GM18507 (cell line): ENCODE results near the gene FNBP1.

ENCODE experiments used
- DNase-seq: peaks from one replicate; pipeline ENCODE4 v3.0.0; 2011; ENCODE audit warnings: low read depth; ENCODE audit not compliant: insufficient read length; ENCODE audit errors: extremely low spot score
- FAIRE-seq: peaks from 2 replicates; lab custom pipeline; 2011; peaks lifted over from hg19 to GRCh38; lab: Jason Lieb, UNC

The FNBP1 gene

GRCh38 chr9:129850821-129851550 is 192.0 kb downstream of the FNBP1 start:
- DNase-seq = no peak
- no peak for FAIRE-seq

GRCh38 chr9:129849901-129850300 is 193.1 kb downstream of the FNBP1 start:
- no peak for DNase-seq
- no peak for FAIRE-seq

- DNase-seq = no peak
- FAIRE-seq = no peak
Observed at GRCh38 chr9:129848712-129849441, 194.1 kb downstream of the FNBP1 start.

GRCh38 chr9:129845373-129845772 is 197.6 kb downstream of the FNBP1 start:
- FAIRE-seq (no peak), DNase-seq (no peak)

GRCh38 chr9:129841071-129841470 is 201.9 kb downstream of the FNBP1 start:
- DNase-seq = no peak
- FAIRE-seq = no peak

GRCh38 chr9:129840034-129840433 is 203.0 kb downstream of the FNBP1 start:
- FAIRE-seq = no peak
- no peak for DNase-seq

GRCh38 chr9:129839324-129840023 is 203.5 kb downstream of the FNBP1 start:
- DNase-seq = no peak
- no peak for FAIRE-seq

GRCh38 chr9:129838707-129839259 is 204.2 kb downstream of the FNBP1 start:
- DNase-seq = no peak
- no peak for FAIRE-seq
